COLO668 (cell line): ENCODE measurements around the gene DLGAP1.

Source experiments
- DNase-seq: peaks from one replicate; lab custom pipeline; 2025; ENCODE audit not compliant: unreplicated experiment; lab: John Stamatoyannopoulos, UW

The DLGAP1 gene

DNA sequence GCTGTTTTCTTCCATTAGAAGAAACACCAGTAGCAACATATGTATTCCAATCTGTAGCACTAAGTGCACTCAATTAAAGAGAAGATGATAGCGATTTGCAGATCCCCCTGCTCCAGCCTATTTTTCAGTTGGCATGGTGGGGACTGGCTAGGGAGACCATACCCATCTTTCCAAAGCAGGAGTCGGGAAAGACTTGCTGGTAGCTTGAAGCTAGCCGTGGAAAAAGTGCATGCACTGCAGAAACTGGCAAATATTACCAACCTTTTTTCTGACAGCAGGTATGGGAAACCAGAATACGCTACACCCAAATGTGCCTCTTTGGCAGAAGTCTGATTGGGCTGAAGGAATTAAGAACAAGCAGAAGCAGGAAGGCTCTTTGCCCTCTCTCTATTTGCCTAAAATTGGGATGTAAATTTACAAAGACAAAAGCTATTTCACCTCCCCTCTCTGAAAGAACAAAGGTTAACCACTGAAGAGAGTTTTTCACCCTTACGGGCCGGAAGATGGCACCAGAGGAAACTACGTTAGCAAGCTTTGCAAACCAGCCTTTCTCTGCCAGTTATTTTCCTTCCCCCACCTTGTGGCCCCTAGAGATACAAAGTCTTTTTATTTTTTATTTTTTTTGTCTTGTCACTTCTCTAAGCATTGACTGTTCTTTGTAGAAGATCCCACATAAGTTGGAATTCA lies 273.1 kb downstream of the DLGAP1 start:
- DNase-seq: no peak

DNA sequence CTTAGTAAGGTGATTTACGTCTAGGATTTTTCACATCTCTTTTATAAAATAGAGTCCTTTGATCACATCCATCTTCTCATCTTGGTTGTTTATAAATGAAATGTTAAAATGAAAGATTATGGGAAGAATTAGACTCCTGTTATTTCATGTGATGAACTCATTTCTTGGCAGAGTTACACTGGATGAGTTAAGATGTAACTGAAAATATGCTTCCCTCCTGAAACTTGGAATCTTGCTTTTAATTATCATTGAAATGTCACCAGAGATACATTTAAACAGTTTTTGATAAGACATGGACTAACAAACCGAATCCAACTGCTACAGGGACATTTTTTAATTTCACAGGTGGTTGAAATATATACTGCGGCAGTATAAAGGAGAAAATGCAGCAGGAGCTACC lies 274.0 kb downstream of the DLGAP1 start:
- DNase-seq: no peak

DNA sequence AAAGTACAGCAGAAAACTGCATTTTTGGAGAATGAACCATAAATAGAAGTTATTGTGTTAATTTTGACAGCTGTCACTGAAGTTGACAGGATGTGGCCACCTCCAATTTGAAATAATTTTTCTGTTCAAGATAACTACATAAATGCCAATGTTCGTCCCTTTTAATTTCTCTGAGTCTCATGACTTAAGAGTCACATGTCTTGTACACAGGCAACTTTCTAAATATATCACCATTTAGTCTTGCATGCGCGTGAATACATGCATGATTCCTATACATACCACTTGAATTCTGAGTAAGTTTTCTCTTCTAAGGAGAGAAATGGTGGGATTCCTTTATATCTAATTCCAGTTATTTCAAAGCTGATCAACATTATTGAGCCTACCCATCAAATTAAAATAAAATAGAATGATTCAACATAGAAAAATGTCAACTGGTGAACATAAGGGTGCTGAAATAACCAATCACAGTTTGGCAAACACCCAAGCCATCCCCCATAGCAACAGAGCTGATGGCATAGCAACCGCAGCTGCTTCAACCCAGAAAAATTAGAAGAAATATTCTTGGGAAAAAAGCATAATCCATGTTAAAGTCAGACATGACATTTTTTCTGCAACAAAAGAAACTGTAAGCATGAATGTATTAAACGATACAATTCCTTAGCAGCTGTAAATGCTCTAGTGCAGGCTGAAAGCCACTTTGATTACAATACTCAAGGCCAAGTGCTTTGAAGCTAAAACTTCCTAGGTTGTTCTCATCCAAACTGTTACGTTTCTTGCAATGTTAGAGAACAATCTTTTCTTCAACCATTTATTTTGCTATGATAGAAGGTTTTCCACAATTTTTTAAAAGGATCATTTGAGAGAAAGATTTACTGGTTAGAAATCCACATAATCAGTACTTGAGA lies 282.7 kb downstream of the DLGAP1 start:
- no peak for DNase-seq

DNA sequence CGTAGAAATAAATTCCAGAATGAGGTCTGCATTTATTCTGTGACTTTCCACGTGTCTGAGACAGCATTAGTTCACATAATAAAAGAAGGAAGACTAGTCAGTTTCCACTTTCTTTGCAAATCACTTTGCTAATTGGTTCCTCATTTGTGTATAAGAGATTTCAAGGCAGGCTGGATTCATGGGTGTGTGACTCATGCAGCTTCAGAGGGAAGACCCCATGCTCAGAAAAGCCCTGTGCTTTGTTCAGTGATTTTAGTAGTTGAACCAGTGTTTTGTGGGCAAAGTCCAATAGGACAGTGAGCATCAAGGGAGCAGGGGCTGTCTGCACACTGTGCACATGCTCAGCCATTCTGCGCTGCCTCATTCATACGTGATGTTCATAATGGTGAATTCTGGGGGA lies 297.8 kb downstream of the DLGAP1 start:
- no peak for DNase-seq

DNA sequence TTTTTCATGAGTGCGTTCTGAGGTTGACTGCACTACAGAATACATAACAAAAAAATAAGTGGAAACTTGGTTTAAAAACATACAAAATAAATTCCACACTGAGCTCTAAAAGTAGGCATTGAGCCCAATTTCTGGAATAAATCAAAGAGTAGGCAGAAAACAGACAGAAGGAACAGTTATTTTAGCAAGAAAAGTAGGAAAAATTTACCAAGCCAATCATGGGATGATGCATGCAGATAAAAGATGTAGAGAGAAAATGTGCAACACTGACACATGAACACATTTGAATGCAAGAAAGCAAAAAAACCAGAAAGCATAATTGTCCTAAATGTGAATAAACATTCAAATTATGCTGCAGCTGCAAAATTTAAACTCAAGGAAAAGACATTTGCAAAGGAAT lies 308.3 kb downstream of the DLGAP1 start:
- no peak for DNase-seq

DNA sequence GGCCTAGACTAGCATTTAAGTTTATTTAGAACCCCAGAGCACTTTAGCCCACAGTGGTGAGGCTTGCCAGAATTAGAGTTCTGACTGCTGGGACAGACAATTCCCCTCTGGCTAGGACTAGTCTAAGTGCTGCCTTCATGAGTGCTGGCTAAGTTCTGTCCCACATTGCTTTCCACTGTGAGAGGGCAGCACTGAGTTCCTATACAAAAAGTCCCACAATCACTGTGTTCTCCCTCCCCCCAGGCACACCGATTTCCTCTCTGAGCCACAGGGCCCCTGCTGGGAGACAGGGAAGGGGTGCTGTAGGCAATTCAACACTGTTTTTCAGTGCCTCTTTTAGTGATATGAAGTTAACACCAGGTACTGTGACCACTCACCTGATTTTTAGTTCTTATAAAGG lies 310.9 kb downstream of the DLGAP1 start:
- DNase-seq: no peak

DNA sequence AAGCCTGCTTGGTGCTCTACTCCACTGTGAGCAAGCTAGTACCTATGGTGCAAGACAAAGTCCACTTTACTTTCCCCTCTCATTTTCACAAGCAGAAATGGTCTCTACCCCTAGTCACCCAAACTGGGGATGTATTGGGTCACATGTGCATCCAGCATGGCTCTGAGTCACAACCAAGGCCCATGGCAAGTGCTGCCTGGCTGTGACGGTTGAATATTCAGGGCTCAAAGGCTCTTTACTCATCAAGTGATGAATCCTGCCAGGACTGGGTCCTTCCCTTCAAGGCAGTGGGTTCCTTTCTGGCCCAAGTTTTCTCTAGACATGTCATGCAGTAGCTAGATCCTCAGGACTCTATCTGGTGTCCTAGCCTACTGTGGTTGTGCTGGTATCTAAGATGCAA lies 311.5 kb downstream of the DLGAP1 start:
- DNase-seq: no peak

DNA sequence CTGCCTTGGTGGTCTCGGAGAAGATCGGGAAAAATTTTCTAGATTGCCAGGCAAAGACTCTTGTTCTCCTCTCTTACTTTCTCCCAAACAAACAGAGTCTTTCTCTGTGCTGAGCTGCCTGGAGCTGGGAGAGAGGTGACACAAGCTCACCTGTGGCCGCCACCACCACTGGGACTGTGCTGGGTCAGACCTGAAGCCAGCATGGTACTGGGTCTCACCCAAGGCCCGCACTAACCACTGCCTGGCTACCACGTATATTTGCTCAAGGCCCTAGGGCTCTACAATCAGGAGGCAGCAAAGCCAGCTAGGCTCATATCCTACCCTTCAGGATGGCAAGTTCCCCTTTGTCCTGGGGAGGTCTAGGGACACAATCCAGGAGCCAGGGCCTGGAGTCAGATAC lies 312.2 kb downstream of the DLGAP1 start:
- no peak for DNase-seq

DNA sequence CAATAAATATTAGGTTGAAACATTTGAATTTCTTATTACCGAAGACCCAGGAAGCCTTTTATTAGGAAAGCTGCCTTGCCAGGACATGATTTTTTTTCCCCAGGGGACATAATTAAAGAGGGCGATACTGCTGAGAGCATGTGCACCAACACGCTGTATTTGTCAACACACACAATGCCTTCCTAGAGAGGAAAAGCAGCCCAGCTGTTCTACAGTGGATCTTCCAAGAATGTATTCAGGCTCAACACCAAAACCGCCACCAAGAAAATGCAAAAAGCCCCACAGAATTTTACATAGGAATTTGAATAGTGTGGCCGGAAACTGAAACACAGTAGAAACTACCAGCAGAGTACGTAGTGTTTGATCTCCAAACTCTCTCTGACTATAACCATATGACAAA lies 320.4 kb downstream of the DLGAP1 start:
- no peak for DNase-seq

DNA sequence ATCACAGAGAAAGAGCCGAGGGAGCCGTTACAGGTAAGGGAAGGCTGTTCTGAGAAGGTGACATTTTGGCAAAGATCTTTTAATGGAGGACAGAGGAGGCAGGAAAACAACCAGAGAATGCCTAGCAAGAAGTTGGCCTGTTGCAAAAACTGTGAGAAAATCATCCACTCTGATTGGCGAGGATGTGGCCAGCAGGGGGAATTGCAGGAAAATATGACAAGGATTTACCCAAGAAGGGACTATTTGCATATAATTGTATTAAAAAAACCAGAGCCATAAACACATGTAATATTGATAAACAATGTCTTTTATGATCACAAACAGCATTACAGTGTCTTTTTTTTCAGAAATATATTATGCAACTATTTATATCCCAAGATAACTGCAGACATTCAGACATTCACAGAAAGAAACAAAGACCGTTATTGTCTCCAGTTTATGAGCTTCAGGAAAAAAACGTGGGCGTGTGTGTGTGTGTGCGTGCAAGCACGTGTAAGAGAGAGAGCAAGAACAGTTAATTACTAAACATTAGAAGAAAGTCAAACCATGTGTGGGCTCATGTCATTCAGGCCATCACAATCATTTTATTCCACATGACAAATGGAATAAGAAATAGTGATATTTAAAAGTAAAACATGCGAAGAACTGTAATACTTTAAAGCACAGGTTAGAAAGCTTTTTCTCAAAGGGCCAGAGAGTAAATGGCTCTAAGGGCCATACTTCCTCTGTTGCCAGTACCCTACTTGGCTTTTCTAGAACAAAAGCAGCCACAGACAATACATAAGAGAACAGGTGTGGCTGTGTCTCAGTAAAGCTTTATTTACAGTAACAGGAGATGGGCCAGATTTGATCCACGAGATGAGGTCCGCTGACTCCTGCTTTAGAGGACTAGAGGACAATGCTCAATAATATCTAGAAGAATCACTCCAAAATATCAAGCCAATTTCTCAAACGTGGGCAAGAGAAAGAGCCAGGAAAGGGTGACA lies 324.1 kb downstream of the DLGAP1 start:
- DNase-seq: peak; percentile 24

DNA sequence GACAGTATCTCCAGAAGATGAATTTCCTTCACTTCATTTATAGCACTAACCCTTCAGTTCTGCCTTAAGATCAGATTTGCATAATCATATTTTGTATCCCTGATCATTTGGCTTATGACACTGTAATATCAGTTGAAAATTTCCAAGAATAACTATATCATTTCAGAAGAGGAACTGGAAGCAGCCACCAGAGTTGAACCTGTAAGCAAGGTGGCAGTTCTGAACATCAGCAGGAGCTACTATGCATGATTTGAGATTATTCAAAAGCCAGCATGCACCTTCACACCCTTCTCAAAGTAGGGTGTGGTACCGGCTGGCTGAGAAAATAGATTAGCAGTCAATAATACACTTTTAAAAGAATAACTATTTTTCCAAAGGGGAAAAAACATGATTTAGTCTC lies 328.2 kb downstream of the DLGAP1 start:
- DNase-seq: no peak

DNA sequence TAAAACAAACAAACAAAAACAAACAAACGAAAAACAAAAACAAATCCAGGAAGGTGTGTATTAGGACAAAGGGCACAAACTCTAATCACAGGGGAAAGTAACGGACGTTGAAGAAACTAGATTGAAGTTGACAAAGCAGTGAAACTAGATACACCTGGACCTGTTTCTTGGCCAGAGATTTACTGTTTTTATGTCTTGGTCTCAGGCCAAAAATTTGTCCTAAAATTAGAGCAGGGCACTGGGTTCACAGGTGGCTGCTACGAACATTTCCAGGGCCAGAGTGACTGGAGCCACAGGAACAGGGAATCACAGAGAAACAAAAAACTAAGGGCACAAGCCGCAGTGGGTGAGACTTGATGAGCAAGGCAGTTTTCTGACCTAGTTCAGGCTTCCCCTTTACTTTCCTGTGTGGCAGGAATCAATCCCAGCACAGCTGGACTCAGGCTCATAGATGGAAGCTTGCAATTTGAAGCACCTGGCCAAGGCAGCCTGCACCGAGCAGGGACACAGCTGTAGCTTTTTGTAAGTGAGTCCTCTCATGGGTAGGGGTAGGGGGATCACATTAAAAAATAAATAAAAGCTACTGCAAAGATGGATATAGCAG lies 329.4 kb downstream of the DLGAP1 start:
- no peak for DNase-seq

DNA sequence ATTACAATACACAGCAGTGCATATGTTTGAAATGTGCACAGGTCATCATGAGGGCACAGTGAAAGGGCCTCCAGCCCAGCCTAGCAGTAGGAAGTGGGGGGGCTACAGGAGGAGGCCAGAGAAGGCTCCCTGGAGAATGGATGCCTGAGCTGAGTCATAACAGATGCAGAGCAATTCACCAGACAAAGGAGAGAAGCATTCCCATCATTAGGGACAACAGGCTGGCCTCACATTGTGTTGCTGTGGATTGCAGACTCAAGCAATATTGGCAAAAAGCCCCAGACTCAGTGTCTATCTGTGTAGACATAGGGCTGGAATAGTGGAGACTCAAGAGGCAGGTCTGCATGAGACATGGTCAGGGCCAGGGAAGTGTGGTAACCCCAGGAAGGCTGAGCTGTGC lies 329.9 kb downstream of the DLGAP1 start:
- DNase-seq: no peak

DNA sequence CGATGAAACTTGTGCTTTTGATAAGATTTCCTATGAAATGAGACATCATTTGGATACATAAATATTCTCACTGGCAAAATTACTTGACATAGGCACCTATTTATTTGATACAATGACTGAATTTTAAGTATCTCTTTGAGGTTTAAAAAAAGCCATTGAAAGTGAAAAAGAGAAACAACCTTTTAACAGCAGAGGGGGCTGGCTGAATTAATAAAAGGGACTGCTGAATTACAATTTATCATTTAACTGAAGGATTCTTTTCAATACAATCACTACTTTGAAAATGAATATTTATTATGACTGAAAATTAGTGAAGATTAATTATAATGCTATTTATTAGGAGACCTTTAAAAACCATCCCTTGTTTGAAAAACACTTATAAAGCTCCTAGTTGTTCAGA lies 335.3 kb downstream of the DLGAP1 start:
- DNase-seq: no peak

DNA sequence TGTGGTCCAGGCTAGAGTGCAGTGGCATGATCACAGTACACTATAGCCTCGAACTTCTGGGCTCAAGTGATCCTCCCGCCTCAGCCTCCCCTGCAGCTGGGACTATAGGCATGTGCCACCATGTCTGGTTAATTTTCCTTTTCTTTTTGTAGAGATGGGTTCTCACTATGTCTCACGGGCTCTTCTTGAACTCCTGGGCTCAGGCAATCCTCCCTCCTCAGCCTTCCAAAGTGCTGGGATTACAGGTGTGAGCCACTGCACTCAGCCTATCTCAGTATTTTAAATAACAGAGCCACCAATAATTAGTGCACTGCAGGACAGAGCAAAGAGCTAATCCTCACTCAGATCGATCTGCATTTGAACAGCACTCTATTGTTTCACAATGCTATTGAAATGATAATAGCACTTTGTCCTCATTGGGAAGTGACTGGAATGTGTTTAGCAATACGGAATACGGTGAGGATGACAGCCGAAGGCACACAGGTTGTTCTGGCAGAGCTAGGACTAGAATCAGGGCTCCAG lies 335.9 kb downstream of the DLGAP1 start:
- no peak for DNase-seq

DNA sequence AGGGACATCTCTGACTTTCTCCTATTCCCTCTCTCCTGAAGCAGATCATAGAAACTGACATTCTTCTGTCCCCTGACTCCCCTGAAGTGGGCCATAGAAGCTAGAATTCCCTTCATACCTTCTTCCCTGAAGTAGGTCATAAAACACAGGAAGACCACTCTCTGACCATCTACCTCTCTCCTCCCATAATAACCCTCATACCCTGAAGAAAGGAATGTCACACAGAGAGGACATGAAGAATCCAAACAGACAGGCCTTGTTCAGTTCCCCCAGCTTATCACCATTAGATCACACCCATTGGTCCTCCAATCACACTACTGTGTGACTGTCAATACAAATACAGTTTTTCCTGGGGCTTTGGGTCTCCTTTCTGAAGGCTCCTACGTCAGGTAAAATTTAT lies 347.1 kb downstream of the DLGAP1 start:
- DNase-seq: no peak

DNA sequence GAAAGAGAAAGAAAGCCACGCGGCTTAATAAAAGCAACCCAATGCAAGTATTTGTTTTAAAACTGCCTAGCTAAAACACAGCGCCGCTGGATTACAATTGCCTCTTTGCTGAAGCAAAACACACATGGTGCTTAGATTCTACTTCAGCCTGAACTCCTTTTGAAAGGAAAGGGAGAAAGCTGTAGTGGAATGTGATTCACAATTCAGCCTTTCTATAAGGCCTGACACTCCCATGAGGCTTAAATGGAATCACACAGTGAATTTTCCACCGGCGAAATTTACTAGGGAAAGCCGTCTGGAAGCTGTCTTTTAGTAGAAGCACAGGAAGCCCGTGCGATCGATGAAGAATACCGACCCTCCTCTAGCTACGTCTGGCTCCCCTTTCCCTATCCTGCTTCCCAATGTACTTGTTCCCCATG lies 348.0 kb downstream of the DLGAP1 start:
- DNase-seq: no peak

DNA sequence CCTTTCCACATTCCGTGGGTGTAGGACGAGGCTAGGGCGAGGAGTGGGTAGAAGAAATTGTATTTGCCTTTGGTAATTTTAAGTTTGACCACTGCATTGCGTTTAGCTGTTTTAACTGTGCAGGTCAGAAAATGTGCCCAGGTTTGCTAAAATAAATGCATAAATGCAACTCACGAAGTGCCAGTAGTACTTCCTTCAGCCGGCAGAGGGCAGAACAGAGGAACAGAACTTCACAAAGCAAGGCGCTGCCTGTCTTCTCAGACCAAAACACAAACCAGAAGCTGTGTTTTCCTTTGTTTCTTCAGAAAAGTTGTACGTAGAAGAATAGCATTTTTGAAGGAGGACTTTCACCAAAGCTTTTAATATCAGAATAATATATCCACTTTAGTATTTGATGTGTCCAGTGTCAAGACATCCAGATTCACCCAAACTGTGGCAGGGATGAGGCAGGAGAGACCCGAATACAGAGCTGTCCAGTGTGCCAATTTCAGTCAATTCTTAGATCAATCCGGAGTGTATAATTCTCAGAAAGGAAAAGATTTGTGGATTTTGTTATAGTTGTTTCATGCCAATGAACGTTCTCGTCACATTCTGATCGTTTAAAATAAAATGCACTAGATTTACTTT lies 348.6 kb downstream of the DLGAP1 start:
- DNase-seq: peak; percentile 77

DNA sequence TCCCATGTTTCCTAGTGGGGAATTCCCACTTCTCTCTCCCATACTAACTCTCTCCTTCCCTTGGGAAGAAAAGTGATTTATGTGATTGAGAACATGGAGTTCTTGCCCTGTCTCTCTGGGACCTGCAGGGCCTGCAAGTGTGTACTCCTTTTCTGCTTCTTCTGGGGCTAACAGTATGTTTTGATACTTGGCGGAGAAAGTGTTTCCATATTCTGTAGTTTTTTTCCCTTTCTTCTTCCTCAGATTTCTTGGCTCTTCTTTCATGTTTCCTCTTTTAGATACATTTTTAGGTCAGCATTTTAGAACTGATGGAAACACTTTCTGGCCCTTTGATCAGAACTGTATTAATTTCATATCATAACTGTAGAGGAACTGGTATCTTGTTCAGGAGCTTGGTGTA lies 352.2 kb downstream of the DLGAP1 start:
- no peak for DNase-seq

DNA sequence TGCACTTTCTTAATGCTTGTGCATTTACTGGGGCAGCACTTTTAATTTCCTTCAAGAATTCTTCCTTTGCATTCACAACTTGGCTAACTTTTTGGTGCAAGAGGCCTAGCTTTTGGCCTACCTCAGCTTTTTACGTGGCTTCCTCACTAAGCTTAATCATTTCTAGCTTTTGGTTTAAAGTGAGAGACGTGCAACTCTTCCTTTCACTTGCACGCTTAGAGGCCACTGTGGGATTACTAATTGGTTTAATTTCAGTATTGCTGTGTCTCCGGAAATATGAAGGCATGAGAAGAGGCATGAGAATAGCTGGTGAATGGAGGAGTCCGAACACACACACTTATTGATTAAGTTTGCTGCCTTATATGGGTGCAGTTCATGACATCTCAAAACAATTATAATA lies 354.1 kb downstream of the DLGAP1 start:
- no peak for DNase-seq
